Measurements from ENCODE around the gene VKORC1L1.

VKORC1L1 gene

DNA sequence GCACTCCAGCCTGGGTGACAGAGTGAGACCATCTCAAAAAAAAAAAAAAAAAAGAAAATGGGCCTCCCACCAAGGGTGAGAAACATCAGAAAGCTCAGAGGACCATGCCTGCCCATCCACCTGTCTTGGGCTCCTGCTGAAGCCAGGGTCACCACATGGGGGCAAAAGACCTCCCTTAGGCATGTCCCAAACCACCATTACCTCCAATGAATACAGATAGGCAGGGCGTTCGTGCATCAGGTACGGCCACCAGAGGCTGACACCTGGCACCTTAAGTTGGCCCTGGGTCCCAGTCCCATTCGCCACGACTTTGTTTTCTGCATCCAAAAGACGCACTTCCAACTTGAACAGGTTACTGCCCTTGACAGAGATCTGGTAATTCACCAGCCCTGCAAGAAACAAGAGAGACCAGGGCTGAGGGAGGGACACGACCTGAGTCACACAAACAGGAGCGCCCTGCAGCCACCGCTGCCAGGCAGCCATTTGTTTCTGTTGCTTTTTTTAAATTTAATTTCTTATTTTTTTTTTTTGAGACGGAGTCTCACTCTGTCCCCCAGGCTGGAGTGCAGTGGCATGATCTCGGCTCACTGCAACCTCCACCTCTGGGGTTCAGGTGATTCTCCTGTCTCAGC lies 103.1 kb downstream of the VKORC1L1 start:
- TF ChIP-seq, protein P1, sequence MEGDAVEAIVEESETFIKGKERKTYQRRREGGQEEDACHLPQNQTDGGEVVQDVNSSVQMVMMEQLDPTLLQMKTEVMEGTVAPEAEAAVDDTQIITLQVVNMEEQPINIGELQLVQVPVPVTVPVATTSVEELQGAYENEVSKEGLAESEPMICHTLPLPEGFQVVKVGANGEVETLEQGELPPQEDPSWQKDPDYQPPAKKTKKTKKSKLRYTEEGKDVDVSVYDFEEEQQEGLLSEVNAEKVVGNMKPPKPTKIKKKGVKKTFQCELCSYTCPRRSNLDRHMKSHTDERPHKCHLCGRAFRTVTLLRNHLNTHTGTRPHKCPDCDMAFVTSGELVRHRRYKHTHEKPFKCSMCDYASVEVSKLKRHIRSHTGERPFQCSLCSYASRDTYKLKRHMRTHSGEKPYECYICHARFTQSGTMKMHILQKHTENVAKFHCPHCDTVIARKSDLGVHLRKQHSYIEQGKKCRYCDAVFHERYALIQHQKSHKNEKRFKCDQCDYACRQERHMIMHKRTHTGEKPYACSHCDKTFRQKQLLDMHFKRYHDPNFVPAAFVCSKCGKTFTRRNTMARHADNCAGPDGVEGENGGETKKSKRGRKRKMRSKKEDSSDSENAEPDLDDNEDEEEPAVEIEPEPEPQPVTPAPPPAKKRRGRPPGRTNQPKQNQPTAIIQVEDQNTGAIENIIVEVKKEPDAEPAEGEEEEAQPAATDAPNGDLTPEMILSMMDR (conservative IDR thresholded peaks at IDR 0.05; ENCODE audit: low read depth, low read length): peak; percentile 8
- DNase-seq (ENCODE audit: low read depth): no peak
- no peak overlapping the region for H3K4me3 ChIP-seq (ENCODE audit: low read length)

DNA sequence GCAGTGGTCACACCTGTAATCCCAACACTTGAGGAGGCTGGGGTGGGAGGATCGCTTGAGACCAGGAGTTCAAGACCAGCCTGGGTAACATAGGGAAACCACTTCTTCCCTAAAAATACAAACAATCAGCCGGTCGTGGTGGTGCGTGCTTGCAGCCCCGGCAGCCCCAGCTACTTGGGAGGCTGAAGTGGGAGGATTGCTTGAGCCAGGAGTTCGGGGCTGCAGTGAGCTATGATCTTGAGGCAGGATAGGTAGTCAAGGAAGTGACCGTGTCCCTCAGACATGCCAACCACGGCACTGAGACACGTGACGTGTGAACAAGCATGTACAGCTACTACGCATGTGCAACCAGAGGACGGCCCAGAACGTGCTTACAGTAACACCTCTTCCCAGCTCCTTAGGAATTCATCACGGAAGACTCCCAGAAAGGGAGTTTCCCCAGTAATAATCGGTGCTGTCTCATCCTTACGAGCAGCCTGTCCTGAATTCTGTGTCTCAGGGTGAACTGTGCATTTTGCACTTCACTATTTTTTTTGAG lies 103.9 kb downstream of the VKORC1L1 start:
- TF ChIP-seq, protein P1 (conservative IDR thresholded peaks at IDR 0.05; ENCODE audit: low read depth, low read length): no peak
- no peak overlapping the region for H3K4me3 ChIP-seq (ENCODE audit: low read length)
- DNase-seq (ENCODE audit: low read depth): no peak

DNA sequence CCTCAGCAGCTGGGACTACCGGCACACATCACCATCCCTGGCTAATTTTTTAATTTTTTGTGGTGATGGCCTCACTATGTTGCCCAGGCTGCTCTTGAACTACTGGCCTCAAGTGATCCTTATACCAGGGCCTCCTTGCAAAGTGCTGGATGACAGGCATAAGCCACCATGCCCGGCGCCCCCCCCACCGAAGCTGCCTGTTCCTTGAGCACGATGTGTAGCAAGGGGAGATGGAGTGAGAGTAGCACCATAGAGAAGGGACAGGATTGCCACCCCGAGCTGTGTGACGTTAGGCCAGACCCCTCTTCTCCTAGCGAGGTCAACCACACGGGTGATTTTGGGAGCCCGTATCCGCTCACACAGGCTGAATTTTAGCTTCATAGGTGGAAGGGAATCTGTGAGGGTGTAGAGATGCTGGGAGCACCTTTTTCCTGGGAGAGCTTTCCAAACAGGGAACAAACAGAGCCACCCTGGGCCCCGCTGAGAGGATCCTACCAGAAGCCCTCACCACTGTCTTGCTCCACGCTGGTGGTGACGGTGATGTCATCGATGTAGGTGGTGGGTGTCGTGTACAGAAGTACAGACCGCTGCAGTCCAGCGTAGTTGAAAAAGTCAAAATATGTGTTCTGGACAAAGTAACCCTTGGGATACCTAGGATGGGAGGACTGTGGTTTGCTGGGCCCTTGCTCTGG lies 106.2 kb downstream of the VKORC1L1 start:
- no peak overlapping the region for H3K4me3 ChIP-seq (ENCODE audit: low read length)
- no peak for DNase-seq (ENCODE audit: low read depth)
- TF ChIP-seq, protein P1 (conservative IDR thresholded peaks at IDR 0.05; ENCODE audit: low read depth, low read length): no peak

DNA sequence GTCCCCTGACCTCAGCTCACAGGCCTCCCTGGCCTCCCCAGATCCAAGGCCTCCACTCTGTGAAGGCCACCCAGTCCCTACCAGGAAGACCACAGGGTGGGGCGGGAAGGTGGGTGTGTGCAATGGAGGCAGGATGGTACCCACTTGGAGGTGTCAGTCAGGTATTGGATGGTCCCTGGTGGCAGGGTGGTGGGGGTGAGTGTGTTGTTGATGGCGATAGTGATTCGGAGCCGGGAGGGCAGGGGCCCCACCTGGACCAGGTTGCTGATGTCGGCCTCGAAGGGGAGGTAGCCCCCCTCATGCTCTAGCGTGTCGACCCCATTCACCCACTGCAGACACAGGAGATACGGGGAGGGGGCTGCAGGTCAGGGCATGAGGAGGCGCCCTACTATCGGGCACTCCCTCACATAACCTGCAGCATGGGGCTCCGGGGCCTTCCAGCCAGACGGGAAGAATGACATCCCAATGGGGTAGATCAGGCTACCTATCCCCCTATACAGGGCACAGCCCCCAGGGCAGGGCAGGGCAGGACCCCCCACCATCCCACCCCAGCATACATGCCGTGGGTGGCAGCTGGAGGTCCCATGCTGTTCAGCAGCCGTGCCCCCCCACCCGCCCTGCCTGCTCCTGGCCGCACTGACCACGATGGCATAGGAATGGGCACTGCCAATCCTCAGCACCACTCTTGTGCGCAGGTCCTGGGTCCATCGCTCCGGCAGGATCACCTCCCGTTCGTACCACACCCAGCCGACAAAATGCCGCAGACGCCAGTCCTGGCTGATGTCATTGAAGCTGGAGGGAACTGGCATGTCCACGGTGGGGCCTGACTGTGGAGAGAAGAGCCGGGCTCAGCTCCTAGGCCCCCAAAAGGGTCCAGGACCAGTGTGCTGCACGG lies 107.0 kb downstream of the VKORC1L1 start:
- TF ChIP-seq, protein P1 (conservative IDR thresholded peaks at IDR 0.05; ENCODE audit: low read depth, low read length): no peak
- H3K4me3 ChIP-seq (ENCODE audit: low read length): no peak overlapping the region
- no peak for DNase-seq (ENCODE audit: low read depth)

DNA sequence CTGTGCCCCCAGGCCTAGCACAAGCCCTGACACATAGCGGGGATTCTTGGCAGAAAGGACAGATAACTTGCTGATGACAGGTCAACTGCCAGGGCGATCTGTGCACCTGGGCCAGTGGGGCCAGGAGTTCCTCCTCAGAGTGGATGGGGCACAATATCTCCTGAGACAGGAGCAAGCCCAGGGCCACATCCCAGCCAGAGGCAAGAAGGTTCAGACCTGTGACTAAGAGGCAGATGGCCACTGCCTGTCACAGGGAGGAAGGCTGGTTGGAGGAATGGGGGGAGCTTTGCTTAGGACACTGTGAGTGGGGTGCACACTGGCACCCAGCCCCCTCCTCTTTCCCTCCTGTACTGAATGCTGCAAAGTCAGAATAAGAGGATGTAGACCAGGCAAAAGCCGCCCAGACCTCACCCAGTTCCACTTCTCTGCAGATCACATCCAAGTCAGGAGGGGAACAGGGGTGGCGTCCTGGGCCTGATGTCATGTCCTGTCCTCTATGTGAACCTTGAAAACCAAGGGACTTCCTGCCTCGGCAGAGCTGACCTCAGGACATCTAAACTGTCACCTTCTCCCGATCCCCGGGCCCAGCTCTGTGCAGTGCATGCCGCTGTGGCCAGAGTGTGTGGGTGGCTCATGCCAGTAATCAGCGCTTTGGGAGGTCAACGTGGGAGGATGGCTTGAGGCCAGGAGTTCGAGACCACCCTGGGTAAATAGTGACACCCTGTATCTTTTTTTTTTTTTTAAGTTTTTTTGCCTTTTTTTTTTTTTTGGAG lies 107.8 kb downstream of the VKORC1L1 start:
- TF ChIP-seq, protein P1 (conservative IDR thresholded peaks at IDR 0.05; ENCODE audit: low read depth, low read length): no peak
- H3K4me3 ChIP-seq (ENCODE audit: low read length): peak overlapping the region; percentile 74
- peak; percentile 8 for DNase-seq (ENCODE audit: low read depth)

DNA sequence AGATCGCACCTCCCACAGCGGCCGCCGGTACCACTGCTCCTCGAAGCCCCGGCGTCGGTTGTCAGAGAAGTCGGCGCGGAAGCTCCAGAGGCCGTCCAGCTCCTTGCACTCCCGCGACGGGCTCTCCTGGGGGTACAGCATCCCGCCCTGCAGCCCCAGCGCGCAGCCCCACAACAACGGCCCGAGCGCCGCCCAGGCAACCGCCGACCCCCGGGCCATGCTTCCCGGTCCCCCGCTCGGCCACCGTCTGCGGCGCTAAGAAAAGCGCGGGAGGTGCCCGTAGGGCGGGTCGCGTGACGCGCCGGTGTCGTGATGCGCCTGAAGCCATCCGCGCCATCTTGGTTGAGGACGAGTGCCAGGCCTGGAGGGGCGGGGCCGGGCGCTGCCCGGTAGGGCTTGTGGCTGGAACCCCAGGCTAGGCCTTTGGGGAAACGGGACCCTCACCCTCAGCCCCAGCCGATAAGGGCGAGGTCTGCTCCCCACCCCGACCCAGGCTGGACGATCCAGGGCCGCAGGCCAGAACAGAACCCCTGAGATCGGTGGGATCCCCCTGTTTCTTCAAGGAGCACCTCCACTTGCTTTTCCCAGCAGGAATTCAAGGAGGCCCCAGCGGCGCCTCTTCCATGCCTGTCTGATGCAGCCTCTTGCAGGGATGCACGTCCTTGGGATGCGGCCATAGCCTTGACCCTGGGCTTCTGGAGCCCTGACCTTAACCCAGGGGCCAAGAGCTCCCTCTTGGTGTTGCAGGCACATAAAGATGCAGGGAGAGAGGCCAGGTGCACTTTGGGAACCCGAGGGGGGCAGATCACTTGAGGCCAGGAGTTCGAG lies 109.3 kb downstream of the VKORC1L1 start, which contains the start of gene GUSB:
Gene GUSB, minus strand, starts transcription at position 249 of the 828 bp plus-strand sequence. Its CDS starts 30 bp downstream, at position 219.
- TF ChIP-seq, protein P1 (conservative IDR thresholded peaks at IDR 0.05; ENCODE audit: low read depth, low read length): no peak
- H3K4me3 ChIP-seq (ENCODE audit: low read length): peak within 1 kb of the TSS; percentile 74
- DNase-seq (ENCODE audit: low read depth): peak; percentile 51

All from retinal pigment epithelial cell (primary cell).